ENCODE measurements around the gene SSU72. TPM values are rescaled to one million over a fixed set of nuclear protein-coding genes. Genes with fewer than 3 reads are reported as not detected.
"Not testable (repeated sequence)": the region's sequence is repeated elsewhere in the genome, so short reads cannot be mapped to it uniquely, and the experiment has no call there.

SSU72 gene
- total RNA-seq, 2 experiments from 2014 or later, result 111 to 113 TPM

GRCh38 chr1:1598051-1598719, 23.5 kb upstream of the SSU72 start:
- POLR2A ChIA-PET, result interaction anchor here (1.0 to 3.1 kb wide), 4 partner anchors 9 to 33 kb away, joined by 3 to 14 read pairs (median 6); partner anchors contain the start of gene MIB2
- no peaks in the 10 kb centered on the region for H3K9me3 Mint-ChIP-seq
- H3K27ac Mint-ChIP-seq, result no peak overlapping the region
- H3K4me3 Mint-ChIP-seq, result peak overlapping the region; percentile 72
- CTCF ChIA-PET, result interaction anchor here (1.1 to 1.2 kb wide), 2 partner anchors 16 to 98 kb away, joined by 3 read pairs; no protein-coding TSS in a partner anchor
- H3K27me3 Mint-ChIP-seq, result peaks cover 9% of the 10 kb centered on the region
- DNase-seq, result no peak
- H3K36me3 Mint-ChIP-seq (ENCODE audit: low read depth), result no peaks in the 10 kb centered on the region
- peaks cover 8% of the 10 kb centered on the region for H3K4me1 Mint-ChIP-seq

DNA sequence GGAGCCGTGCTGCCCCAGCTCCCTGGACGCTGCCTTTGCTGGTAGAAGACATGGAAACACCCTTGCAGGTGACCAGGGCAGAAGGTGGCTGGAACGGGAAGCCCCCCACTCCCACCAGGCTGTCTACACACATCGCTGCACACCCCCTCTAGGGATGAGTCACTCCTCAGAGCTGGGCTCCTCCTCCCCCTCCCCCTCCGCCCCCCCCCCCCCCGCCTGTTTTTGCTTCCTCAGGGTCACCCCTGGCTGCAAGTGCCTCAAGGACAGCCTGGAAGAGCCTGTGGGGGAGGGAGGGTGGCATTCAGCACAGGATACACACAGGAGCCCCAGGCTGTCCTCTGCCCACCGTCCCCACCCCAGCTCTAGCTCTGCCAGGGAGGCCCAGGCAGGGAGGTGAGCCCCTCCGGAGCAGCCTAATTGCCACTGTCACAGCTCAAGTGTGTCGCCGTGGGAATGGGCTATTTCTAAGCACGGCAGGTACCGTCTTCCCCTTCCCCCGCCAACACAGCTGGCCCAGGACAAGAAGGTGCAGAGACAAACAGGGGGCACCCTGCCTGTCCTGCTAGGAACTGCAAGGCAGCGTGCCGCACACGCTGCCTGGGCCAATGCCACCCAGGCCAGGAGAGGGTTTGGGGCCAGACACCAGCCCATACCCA, 22.7 kb upstream of the SSU72 start:
- no peaks in the 10 kb centered on the region for H3K36me3 Mint-ChIP-seq (ENCODE audit: low read depth)
- H3K27ac Mint-ChIP-seq, result no peak overlapping the region
- peaks cover 9% of the 10 kb centered on the region for H3K27me3 Mint-ChIP-seq
- no peak for DNase-seq
- H3K9me3 Mint-ChIP-seq, result no peaks in the 10 kb centered on the region
- H3K4me1 Mint-ChIP-seq, result peaks cover 8% of the 10 kb centered on the region
- no peak overlapping the region for H3K4me3 Mint-ChIP-seq
- ChIA-PET CTCF (interaction anchor here (0.6 to 1.2 kb wide), 2 partner anchors 17 to 50 kb away, joined by 3 read pairs; no protein-coding TSS in a partner anchor), POLR2A (interaction anchor here (1.0 to 3.1 kb wide), 4 partner anchors 9 to 33 kb away, joined by 3 to 14 read pairs (median 6); partner anchors contain the start of gene MIB2)

GRCh38 chr1:1596493-1597274, 22.0 kb upstream of the SSU72 start:
- H3K4me1 Mint-ChIP-seq, result peaks cover 8% of the 10 kb centered on the region
- DNase-seq, result no peak
- POLR2A ChIA-PET, result interaction anchor here (1.0 to 3.1 kb wide), 3 partner anchors 10 to 18 kb away, joined by 3 to 14 read pairs (median 7); partner anchors contain the start of gene MIB2
- H3K36me3 Mint-ChIP-seq (ENCODE audit: low read depth), result no peaks in the 10 kb centered on the region
- H3K27me3 Mint-ChIP-seq, result peaks cover 9% of the 10 kb centered on the region
- H3K4me3 Mint-ChIP-seq, result no peak overlapping the region
- CTCF ChIA-PET, result interaction anchor here (0.6 kb wide), 1 partner anchor 50 kb away, joined by 3 read pairs; no protein-coding TSS in a partner anchor
- H3K9me3 Mint-ChIP-seq, result no peaks in the 10 kb centered on the region
- H3K27ac Mint-ChIP-seq, result no peak overlapping the region

GRCh38 chr1:1595341-1595740, 20.7 kb upstream of the SSU72 start:
- CTCF ChIA-PET, POLR2A ChIA-PET, H3K9me3 Mint-ChIP-seq: not testable (repeated sequence)

DNA sequence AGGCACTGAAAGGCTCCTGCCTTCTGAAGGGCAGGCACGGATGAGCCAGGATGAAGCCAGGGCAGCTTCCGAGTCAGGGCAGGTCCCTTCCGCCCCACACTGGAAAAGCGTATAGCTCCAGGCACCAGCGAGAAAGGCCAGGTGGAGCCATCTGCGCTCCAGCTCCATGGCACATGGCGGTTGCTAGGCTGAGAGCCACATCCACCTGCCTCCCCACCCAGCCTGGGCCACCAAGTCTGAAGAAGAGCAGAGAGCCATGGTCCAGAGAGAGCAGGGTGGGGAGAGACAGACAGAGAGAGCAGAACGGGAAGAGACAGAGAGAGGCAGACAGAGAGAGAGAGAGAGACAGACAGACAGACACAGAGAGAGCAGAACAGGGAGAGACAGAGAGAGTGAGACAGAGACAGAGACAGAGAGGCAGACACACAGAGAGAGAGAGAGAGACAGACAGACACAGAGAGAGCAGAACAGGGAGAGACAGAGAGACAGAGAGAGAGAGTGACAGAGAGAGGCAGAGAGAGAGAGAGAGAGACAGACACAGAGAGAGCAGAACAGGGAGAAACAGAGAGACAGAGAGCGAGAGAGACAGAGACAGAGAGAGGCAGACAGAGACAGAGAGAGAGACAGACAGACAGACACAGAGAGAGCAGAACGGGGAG, 20.1 kb upstream of the SSU72 start:
- ChIA-PET POLR2A (no interaction called here), CTCF (no interaction called here)
- DNase-seq, result no peak
- Mint-ChIP-seq H3K27me3 (peaks cover 9% of the 10 kb centered on the region), H3K36me3 (ENCODE audit: low read depth) (no peaks in the 10 kb centered on the region), H3K27ac (no peak overlapping the region), H3K4me3 (no peak overlapping the region), H3K4me1 (peaks cover 7% of the 10 kb centered on the region), H3K9me3 (no peaks in the 10 kb centered on the region)

More at GRCh38 chr1:1595341-1595740, 20.7 kb upstream of the SSU72 start:
- H3K4me1 Mint-ChIP-seq; H3K27ac Mint-ChIP-seq; H3K36me3 Mint-ChIP-seq (ENCODE audit: low read depth); DNase-seq; H3K4me3 Mint-ChIP-seq; H3K27me3 Mint-ChIP-seq: not testable (repeated sequence)

DNA sequence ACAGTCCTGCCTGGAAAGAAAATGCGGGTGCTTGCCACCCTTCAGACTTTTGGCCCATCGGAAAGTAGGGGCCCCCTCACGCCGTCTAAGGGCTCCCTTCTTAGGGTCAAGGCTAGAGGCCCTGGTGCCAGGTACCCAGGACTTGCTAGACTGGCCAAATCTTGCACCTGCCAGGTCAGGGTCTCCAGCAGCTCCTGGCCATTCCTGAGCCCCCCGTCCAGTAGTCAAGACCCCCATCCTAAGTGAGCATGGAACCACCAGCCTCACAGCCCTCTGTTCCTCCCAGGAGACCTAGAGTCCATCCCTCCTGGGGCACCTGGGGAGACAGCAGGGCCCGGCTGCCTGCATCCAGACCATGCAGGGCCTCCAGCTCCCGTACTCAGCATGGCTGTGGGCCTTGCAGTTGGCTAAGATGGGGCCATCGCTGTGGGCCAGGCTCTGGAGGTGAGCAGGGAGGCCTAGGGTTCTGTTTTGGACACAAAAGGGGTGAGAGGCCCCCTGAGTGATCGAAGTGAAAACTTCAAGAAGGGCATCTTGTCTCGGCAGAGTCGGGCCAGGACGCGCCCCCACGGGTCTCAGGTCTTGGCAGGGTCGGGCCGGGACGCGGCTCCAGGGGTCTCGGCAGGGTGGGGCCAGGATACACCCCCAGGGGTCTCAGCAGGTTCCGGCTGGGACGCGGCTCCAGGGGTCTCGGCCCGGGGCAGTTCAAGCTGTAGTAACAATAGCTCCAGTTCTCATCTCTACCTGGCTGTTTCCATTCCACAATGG, 19.4 kb upstream of the SSU72 start:
- Mint-ChIP-seq H3K4me3 (no peak overlapping the region), H3K27me3 (peaks cover 8% of the 10 kb centered on the region), H3K27ac (no peak overlapping the region), H3K4me1 (peaks cover 5% of the 10 kb centered on the region), H3K9me3 (no peaks in the 10 kb centered on the region), H3K36me3 (ENCODE audit: low read depth) (no peaks in the 10 kb centered on the region)
- CTCF ChIA-PET, result no interaction called here
- POLR2A ChIA-PET, result no interaction called here
- DNase-seq, result no peak

DNA sequence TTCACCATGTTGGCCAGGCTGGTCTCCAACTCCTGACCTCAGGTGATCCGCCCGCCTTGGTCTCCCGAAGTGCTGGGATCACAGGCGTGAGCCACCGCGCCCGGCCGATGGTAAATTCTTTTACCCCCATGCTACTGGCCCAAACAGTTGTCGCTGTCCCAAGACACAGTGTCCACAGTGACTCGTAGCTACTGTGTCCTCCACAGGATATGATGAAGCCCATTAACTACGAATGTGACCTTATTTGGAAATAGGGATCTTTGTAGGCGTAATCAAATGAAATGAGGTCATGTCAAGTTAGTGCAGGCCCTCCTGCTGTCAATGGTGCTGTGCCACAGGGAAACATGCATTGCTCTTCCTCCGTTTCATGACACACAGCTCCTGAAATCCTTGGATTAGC, 16.8 kb upstream of the SSU72 start:
- no peaks in the 10 kb centered on the region for H3K4me1 Mint-ChIP-seq
- ChIA-PET POLR2A (no interaction called here), CTCF (no interaction called here)
- peaks cover 3% of the 10 kb centered on the region for H3K27me3 Mint-ChIP-seq
- DNase-seq, result no peak
- no peaks in the 10 kb centered on the region for H3K9me3 Mint-ChIP-seq
- H3K4me3 Mint-ChIP-seq, result no peak overlapping the region
- no peaks in the 10 kb centered on the region for H3K36me3 Mint-ChIP-seq (ENCODE audit: low read depth)
- no peak overlapping the region for H3K27ac Mint-ChIP-seq

DNA sequence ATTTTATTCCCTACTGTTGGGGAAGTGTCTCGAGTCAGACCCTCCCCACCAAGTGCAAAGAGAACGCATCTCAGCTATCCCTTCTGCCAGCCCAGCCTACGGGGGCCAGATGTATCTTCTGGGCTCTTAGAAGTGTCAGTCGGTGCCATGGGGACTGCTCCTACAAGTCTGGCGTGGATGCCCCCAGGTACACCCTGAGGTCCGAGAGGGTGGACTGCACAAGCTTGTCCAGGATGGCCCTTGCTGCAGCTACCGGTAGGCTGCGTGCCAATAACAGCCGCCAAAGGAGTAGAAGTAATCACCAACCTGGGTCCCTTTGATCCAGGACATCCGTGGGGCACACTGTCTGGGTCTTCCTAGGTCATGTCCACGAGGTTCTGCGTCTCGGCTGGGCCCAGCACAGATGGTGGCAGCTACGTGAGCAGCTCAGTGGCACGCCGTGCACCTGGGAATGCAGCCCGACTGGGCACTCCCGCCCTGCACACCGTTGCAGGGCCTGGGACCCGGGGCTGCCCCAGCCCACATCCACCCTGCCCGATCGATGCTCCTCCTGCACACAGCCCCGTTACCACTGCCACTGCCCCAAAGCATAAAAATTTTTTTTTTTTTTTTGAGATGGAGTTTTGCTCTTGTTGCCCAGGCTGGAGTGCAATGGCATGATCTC, 8.8 kb upstream of the SSU72 start:
- CTCF ChIA-PET, result interaction anchor here (0.7 to 1.1 kb wide), 2 partner anchors 11 to 37 kb away, joined by 3 read pairs; no protein-coding TSS in a partner anchor
- no peak overlapping the region for H3K27ac Mint-ChIP-seq

GRCh38 chr1:1582585-1583346, 8.1 kb upstream of the SSU72 start:
- ChIA-PET POLR2A (no interaction called here), CTCF (interaction anchor here (1.1 kb wide), 1 partner anchor 10 kb away, joined by 3 read pairs; no protein-coding TSS in a partner anchor)
- no peak for DNase-seq
- H3K27me3 Mint-ChIP-seq, result peaks cover 14% of the 10 kb centered on the region
- no peak overlapping the region for H3K4me3 Mint-ChIP-seq
- H3K9me3 Mint-ChIP-seq, result no peaks in the 10 kb centered on the region
- peaks cover 3% of the 10 kb centered on the region for H3K4me1 Mint-ChIP-seq
- no peak overlapping the region for H3K27ac Mint-ChIP-seq
- H3K36me3 Mint-ChIP-seq (ENCODE audit: low read depth), result no peaks in the 10 kb centered on the region

More for the DNA sequence above, 8.8 kb upstream of the SSU72 start:
- POLR2A ChIA-PET, result no interaction called here
- Mint-ChIP-seq H3K9me3 (no peaks in the 10 kb centered on the region), H3K4me3 (no peak overlapping the region), H3K27me3 (peaks cover 15% of the 10 kb centered on the region), H3K4me1 (peaks cover 3% of the 10 kb centered on the region), H3K36me3 (ENCODE audit: low read depth) (no peaks in the 10 kb centered on the region)
- no peak for DNase-seq

DNA sequence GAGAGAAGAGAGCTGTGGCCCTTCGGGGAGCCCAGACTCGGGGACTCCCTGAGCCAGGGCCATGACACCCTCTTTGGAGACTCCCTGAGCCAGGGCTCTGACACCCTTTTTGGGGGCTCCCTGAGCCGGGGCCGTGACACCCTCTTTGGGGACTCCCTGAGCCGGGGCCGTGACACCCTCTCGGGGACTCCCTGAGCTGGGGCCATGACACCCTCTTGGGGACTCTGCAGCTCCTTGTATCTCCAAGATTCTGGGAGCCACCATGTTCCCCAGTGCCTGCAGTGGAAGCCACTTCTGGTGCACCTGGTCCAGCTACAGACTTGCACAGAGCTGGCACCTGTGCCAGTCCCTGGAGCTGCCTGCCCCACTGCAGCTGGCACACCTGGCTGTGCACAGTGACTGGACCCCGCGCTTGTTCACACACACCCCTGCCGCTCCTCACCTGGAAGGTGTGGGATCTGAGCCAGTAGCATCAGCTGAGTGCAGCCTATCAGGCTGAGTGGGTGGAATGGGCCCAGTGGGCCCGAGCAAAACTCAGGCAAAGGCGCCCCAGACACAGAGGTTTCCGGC, 3.8 kb upstream of the SSU72 start:
- no peak for DNase-seq
- H3K4me3 Mint-ChIP-seq, result no peak overlapping the region
- ChIA-PET CTCF (no interaction called here), POLR2A (interaction anchor here (1.0 to 1.5 kb wide), 2 partner anchors 10 to 36 kb away, joined by 4 to 6 read pairs; no protein-coding TSS in a partner anchor)
- peaks cover 8% of the 10 kb centered on the region for H3K36me3 Mint-ChIP-seq (ENCODE audit: low read depth)
- H3K9me3 Mint-ChIP-seq, result no peaks in the 10 kb centered on the region
- H3K4me1 Mint-ChIP-seq, result peaks cover 16% of the 10 kb centered on the region
- H3K27me3 Mint-ChIP-seq, result peaks cover 12% of the 10 kb centered on the region
- H3K27ac Mint-ChIP-seq, result no peak overlapping the region
